ENCODE measurements around the gene TMCC1.

DNA sequence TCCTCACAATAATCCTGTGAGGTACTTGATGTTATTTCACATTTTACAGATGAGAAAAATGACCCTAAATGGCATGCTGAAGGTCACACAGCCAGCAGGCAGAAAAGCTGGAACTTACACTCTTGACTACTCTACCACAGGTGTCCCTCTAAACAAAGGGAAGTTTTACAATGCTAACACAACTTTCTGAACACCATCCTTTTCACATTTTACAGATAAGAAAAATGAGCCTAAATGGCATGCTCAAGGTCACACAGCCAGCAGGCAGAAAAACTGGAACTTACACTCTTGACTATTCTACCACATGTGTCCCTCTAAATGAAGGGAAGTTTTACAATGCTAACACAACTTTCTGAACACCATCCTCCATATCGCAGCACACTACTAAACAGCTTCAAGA is 35.6 kb downstream of the TMCC1 start:
- no peak for TF ChIP-seq POLR2A (IDR thresholded peaks at IDR 0.05; ENCODE audit: low read length)
- no peak for TF ChIP-seq GATA1 (IDR thresholded peaks at IDR 0.05; ENCODE audit: low read depth, low read length)
